Mesothelial cell of epicardium (in vitro differentiated cells): ENCODE measurements around the gene FXYD7. TPM values are rescaled to one million over a fixed set of nuclear protein-coding genes. Genes with fewer than 3 reads are reported as not detected.

ENCODE experiments used
- DNase-seq, 2 experiments: peaks; one replicate each; pipeline ENCODE4 v3.0.0; 2021; ENCODE audit warnings: low spot score in 2 of 2; ENCODE audit not compliant: unreplicated experiment in 2 of 2
- H3K27ac Mint-ChIP-seq: 2 replicates; pipeline ENCODE4 v1.8.0; 2021; ENCODE audit warnings: mixed read lengths
- H3K27me3 Mint-ChIP-seq: 2 replicates; pipeline ENCODE4 v1.8.0; 2021; ENCODE audit warnings: low read depth, mixed read lengths
- H3K36me3 Mint-ChIP-seq: 2 replicates; pipeline ENCODE4 v1.8.0; 2021; ENCODE audit warnings: mixed read lengths
- H3K4me1 Mint-ChIP-seq: 2 replicates; pipeline ENCODE4 v1.8.0; 2021; ENCODE audit warnings: mixed read lengths
- H3K4me3 Mint-ChIP-seq: 2 replicates; pipeline ENCODE4 v1.8.0; 2021; ENCODE audit warnings: mild to moderate bottlenecking, moderate library complexity, mixed read lengths
- H3K9me3 Mint-ChIP-seq: 2 replicates; pipeline ENCODE4 v1.8.0; 2021; ENCODE audit warnings: mixed read lengths
- total RNA-seq: library from RNA; stranded (reverse); gene quantifications from 3 replicates; pipeline ENCODE4 v1.2.1, GENCODE V29; 2021
- TF ChIP-seq, protein P1 (sequence below): fragments of 200-600 bp; sonication (generic); IDR thresholded peaks from one replicate; pipeline ENCODE4 v1.5.0; 2021; ENCODE audit warnings: antibody characterized with exemption; ENCODE audit not compliant: unreplicated experiment

The FXYD7 gene
- total RNA-seq, 1 donor from 2014 or later, result 1.3 TPM

DNA sequence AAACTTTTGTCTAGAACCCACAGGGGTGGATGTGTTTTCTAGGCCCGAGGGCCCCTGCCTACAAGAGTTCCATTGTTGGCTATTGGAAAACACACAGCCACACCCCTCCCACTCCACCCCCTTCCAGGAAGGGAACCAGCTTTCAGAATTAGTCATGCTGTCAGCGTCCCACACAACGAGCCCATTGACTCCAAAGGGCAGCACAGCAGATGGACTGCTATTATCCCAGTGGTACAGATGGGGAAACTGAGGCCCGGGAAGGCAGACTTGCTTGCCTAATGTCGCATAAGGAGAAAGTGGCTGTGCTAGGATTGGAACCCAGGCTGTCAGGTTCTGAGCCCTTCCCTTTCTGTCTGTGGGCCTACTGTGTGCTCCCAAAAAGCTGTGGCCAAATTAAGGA lies 35.5 kb upstream of the FXYD7 start:
- no peak for DNase-seq
- H3K36me3 Mint-ChIP-seq, result no peaks in the 10 kb centered on the region
- peaks cover 2% of the 10 kb centered on the region for H3K4me1 Mint-ChIP-seq
- H3K4me3 Mint-ChIP-seq, result no peak overlapping the region
- no peak overlapping the region for H3K27ac Mint-ChIP-seq
- no peaks in the 10 kb centered on the region for H3K27me3 Mint-ChIP-seq
- TF ChIP-seq, protein P1, sequence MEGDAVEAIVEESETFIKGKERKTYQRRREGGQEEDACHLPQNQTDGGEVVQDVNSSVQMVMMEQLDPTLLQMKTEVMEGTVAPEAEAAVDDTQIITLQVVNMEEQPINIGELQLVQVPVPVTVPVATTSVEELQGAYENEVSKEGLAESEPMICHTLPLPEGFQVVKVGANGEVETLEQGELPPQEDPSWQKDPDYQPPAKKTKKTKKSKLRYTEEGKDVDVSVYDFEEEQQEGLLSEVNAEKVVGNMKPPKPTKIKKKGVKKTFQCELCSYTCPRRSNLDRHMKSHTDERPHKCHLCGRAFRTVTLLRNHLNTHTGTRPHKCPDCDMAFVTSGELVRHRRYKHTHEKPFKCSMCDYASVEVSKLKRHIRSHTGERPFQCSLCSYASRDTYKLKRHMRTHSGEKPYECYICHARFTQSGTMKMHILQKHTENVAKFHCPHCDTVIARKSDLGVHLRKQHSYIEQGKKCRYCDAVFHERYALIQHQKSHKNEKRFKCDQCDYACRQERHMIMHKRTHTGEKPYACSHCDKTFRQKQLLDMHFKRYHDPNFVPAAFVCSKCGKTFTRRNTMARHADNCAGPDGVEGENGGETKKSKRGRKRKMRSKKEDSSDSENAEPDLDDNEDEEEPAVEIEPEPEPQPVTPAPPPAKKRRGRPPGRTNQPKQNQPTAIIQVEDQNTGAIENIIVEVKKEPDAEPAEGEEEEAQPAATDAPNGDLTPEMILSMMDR, result no peak
- no peaks in the 10 kb centered on the region for H3K9me3 Mint-ChIP-seq

DNA sequence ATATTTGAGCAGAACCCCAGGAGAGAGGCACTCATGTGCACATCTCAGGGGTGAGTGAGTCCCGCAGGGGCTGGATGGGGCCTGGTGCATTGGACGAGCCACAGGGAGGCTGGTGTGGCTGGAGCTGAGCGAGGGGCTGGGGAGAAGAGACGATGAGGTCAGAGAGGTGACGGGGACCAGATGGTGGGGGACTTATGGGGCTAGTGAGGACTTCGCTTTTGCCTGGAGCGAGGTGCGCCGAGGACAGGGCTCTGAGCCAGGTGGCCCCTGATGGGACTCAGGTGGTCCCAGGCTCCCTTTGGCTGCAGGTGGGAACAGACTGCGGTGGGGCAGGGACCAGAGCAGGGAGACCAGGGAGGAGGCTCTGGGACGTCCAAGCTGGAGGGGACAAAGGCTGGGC lies 34.3 kb upstream of the FXYD7 start:
- Mint-ChIP-seq H3K4me1 (peaks cover 2% of the 10 kb centered on the region), H3K9me3 (no peaks in the 10 kb centered on the region), H3K27ac (no peak overlapping the region), H3K4me3 (no peak overlapping the region), H3K27me3 (no peaks in the 10 kb centered on the region), H3K36me3 (no peaks in the 10 kb centered on the region)
- TF ChIP-seq, protein P1, result no peak
- no peak for DNase-seq

DNA sequence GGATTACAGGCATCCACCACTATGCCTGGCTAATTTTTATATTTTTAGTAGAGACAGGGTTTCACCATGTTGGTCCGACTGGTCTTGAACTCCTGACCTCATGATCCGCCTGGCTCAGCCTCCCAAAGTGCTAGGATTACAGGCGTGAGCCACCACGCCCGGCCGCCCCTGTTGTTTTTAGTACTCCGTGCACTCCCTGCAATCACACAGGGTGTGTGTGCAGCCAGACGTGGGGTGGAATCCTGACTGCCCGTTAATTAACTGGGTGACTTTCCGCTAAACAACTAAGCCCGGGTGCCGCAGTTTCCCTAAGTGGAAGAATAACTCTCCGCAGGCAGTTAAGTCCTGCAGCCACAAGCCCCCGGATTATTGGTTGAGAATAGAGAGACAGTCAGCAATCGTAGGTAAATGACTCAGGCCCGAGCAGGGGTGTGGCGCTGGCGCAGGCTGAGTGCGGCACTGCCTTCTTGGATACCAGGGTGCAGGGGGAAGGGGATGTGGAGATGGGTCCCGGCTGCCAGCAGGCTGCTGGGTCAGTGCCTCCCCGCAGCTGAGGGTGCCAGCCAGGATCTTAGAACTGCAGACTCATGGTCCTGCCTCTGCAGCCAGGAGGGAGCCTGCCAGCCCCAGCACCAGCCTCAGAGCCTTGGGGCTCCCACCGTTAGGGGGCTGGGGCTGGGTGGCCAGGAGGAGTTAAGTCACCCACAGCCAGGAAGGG lies 33.5 kb upstream of the FXYD7 start:
- Mint-ChIP-seq H3K27ac (no peak overlapping the region), H3K4me3 (no peak overlapping the region), H3K4me1 (peaks cover 6% of the 10 kb centered on the region), H3K9me3 (no peaks in the 10 kb centered on the region), H3K36me3 (no peaks in the 10 kb centered on the region), H3K27me3 (no peaks in the 10 kb centered on the region)
- DNase-seq, result no peak
- TF ChIP-seq, protein P1, result no peak

DNA sequence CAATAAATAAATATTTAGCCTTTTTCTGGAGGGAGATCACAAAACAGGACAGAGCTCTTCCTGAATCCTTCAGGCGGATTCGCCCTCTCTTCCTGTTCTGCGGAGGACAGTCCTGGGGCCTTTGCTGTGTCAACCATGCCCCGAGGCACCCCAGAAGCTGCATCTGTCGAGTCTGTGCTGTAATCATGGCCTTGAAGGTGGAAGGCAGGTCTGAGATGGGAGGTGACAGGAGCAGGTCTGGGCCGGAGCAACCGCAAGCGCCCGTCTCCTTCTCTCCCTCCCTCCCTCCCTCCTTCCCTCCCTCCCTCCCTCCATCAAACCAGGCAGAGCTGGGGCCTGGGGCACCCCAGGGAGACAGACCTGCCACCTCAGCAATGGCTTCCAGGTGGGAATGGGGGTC lies 32.1 kb upstream of the FXYD7 start:
- TF ChIP-seq, protein P1, result no peak
- Mint-ChIP-seq H3K27ac (no peak overlapping the region), H3K4me3 (no peak overlapping the region), H3K4me1 (peaks cover 17% of the 10 kb centered on the region), H3K27me3 (peaks cover 3% of the 10 kb centered on the region), H3K9me3 (no peaks in the 10 kb centered on the region), H3K36me3 (no peaks in the 10 kb centered on the region)
- no peak for DNase-seq

DNA sequence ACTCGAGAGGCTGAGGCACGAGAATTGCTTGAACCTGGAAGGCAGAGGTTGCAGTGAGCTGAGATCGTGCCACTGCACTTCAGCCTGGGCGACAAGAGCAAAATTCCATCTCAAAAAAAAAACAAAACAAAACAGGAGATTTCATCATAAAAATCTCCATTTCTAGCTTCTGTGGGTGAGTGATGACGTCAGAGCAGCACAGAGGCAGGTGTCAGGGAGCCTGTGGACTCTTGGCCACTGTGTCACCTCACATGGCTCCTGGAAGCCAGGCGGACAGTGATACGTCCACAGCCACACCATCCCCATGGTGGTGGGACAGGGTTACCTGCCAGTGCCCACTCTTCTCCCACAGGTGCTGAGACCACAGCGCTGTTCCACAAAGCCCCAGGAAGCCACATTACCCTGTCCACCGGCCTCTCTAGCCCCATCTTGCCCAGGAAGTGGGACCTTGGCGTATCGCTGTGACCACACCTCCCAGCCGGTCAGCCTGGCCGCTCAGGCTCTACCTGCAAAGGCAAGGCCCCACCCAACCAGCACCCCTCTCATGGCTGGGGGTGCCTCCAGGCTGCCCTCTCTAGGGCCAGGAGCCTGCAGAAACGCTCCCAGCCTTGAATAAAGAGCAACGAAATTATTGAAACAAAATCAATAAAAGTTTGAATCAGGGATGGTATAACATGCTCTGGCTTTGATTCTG lies 29.9 kb upstream of the FXYD7 start:
- H3K4me3 Mint-ChIP-seq, result no peak overlapping the region
- H3K27me3 Mint-ChIP-seq, result peaks cover 4% of the 10 kb centered on the region
- peaks cover 26% of the 10 kb centered on the region for H3K4me1 Mint-ChIP-seq
- TF ChIP-seq, protein P1, result no peak
- H3K36me3 Mint-ChIP-seq, result no peaks in the 10 kb centered on the region
- no peak for DNase-seq
- H3K27ac Mint-ChIP-seq, result no peak overlapping the region
- H3K9me3 Mint-ChIP-seq, result no peaks in the 10 kb centered on the region
